GM18507 (cell line): ENCODE measurements around the gene SPATA16.

ENCODE experiments used
- DNase-seq: peaks from one replicate; pipeline ENCODE4 v3.0.0; 2011; ENCODE audit warnings: low read depth; ENCODE audit not compliant: insufficient read length; ENCODE audit errors: extremely low spot score
- FAIRE-seq: peaks from 2 replicates; lab custom pipeline; 2011; peaks lifted over from hg19 to GRCh38; lab: Jason Lieb, UNC

The SPATA16 gene

DNA sequence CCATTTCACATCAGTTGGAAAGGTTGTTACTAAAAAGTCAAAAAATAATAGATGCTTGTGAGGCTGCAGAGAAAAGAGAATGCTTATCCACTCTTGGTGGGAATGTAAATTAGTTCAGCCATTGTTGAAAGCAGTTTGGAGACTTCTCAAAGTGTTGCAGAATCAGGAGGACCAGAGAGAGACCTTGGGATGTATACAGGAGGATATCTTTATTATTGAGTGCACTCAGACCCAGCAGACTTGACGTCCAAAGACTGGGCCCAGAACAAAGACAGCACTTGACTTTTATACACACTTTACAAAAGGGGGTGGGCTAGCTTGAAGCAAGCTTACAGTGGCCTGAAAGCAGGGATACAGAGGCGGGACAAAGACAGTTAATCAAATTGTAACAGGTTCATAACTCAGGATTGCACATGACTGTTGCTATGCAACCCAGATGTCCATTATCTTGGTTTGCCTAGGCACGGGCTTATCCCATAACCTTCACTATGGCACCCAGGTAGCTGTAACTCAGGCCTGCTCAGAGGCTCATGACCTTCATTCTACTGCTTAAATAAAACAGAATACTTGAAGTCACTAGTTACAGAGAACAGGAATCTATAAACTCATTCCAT lies 127.7 kb downstream of the SPATA16 start:
- DNase-seq (no peak), FAIRE-seq (no peak)

DNA sequence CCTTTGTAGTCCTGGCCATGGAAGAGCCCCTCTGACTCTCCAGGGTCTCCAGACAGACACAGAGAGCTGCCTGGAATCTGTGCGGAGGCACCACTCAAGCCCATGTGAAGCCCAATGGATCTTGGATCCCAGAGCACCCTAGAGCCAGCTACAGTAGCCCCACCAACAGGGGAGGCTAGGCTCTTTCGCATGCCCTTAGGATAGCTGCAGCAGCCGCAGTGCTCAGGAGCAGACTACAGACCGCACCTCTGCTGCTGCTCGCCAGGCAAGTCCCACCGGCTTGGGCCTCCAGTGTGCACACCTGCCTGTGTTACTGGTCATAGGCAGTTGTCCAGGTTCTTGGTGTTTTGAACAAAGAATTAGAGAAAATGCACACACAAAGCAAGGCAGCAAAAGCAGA lies 131.6 kb downstream of the SPATA16 start:
- no peak for FAIRE-seq
- no peak for DNase-seq

DNA sequence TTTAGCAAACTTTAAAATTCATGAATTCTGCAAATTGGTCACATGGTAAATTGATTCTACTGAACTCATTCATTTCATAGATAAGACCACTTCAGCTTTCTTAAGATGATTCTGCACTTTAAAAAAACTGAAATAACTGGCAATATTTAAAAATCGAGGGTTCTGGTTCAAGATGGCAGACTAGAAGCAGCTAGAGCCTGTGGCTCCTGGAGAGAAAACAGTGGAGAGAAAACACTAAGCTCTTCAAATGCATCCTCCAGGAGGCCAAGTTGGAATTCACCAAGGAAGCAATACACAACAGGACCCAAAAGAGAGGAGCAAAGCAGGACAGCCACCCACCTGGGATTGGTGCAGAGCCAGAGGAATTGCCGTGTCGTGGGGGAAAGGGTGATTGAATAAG lies 132.1 kb downstream of the SPATA16 start:
- FAIRE-seq (no peak), DNase-seq (no peak)

DNA sequence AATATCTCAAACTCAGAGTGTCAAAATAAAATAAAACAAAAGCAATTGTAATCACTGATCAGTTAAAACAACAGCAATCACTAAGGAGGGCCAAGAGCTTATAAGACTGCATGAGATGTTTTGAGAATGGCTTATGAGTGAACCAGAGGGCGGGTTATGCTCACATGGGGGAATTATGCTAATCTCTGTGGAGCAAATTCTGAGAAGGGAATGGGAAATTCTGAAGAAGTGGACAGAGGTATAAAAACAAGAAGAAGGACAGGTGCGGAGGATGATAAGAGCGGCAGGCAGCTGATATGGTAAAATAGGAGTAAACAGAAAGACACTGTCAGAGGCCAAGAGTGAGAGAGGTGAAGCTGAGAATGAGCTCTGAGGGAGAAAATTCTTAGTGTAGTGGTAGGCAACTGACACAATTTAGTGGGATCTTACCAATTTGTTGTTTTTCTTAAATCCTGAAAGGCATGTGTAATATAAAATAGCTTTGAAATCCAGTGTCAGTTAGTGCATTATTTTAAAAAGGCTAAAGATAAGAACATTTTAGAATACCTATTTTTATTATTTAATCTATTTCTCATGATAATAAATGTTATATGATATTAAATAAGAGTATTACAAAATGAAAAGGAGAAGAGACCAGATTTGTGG lies 133.8 kb downstream of the SPATA16 start:
- FAIRE-seq (no peak), DNase-seq (no peak)

DNA sequence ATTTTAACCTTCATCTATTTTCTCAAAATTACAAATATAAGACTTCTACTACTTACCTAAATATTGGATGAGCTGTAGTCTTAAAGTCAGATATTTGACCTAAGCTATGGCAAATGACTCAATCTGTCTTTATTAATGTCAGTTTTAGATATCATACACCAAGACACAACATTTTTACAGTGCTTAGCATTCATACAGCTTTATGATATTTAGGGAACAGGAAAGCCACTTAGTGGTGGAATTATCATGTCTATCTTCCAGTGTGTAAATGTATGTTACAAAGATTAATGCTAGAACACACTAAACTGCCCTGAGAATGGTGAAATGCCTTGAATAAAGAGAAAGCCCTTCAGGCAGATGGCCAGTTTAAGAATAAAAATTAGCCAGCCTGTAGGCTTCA lies 135.0 kb downstream of the SPATA16 start:
- FAIRE-seq (no peak), DNase-seq (no peak)

DNA sequence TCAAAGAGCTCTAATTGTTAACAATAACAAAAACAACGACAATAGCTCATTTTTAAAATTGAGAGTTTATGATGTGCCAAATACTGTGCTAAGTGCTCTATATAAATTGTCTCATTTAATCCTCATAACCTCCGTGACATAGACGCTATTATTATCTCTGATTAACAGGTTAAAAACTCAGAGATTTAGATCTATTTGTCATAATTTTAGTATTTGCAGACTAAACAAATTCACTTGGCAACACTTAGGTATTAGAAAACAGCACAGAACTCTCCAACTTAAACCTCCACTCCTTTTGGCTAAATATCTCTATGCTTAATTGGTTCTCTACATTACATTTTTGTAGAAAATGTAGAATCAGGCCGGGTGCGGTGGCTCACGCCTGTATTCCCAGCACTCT lies 136.4 kb downstream of the SPATA16 start:
- DNase-seq = no peak
- FAIRE-seq = no peak

DNA sequence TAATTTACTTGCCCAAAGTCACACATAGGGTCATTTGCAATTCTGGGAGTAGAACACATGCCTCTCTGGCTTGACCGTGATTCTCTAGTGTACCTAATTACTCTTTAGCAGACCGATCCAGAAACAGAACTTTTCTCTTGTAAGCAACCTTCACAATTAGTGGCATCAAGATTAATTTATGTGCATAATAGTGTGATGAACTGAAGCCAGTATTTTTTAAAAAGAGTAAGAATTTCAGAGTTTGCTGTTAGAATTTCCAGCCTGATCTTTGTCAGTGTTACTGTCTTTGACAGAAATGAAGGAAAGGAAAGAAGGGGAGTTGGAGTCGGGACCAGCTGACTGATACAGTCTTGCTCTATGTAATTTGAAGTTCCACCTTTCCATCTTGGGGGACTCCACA lies 137.1 kb downstream of the SPATA16 start:
- FAIRE-seq = no peak
- no peak for DNase-seq

DNA sequence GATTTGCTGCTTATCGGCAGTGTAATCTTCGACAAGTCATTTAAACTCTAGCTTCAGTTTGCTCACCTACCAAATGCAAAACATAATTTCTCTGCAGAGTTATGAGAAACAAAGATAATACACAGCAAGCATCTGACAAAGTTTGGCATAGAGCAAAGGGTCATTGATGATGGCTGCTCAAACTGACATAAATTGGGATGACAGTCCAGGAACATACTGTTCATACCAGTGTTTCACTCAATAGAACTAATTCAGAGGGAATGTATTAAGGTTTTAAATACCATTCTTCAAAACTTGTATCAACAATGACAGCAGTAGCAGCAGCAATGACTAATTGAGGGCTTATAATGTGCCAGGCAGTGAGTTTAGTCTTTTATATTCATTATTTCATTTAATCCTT lies 137.6 kb downstream of the SPATA16 start:
- DNase-seq = no peak
- no peak for FAIRE-seq

DNA sequence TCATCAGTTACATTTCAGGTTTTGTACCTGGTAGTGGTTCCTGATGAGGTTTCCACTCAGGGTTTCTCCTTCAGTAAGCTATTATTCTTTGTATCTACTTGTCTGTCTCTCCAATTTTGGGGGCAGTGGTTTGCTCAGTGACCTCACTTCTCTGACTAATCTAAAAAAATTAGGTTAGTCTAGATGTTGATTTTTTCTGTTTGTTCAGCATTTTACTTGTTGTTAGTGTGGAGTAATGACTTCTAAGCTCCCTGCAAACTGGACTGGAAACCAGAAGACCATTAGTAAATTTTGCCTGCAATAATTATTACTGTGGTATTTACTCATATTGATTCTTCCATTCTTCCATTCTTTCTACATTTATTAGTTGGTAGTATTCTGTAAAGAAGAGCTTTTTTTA lies 139.4 kb downstream of the SPATA16 start:
- no peak for FAIRE-seq
- no peak for DNase-seq

DNA sequence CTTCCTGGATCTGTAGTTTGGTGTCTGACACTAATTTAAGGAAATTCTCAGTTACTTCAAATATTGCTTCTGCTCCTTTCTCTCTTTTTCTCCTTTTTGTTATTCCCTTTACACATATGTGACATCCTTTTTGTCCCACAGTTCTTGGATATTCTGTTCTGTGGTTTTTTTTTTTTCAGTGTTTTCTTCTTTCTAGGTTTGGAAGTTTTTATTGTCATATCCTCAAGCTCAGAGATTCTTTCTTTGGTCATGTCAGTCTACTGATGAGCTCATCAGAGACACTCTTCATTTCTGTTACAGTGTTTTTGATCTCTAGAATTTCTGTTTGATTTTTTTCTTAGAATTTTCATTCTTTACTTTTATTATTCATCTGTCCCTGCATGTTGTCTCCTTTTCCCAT lies 140.5 kb downstream of the SPATA16 start:
- no peak for FAIRE-seq
- DNase-seq = no peak

DNA sequence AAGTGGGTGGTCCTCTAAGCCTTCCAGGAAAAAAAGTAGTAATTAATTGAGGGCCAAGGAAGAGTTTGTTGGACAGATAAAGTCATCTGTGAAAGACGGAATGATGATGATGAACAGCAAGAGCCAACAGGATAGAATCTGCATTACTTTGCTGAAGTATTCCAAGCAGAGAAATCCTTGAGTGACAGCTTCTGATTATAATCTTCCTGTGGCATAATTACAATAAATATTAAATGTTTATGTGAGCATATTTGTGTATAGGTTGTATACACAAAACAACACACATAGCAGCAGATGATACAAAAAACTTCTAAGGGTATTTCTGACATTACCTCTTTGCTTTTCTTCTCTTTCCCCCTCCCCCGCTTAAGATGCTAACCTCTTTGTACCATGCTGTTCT lies 147.6 kb downstream of the SPATA16 start:
- no peak for FAIRE-seq
- DNase-seq = no peak

DNA sequence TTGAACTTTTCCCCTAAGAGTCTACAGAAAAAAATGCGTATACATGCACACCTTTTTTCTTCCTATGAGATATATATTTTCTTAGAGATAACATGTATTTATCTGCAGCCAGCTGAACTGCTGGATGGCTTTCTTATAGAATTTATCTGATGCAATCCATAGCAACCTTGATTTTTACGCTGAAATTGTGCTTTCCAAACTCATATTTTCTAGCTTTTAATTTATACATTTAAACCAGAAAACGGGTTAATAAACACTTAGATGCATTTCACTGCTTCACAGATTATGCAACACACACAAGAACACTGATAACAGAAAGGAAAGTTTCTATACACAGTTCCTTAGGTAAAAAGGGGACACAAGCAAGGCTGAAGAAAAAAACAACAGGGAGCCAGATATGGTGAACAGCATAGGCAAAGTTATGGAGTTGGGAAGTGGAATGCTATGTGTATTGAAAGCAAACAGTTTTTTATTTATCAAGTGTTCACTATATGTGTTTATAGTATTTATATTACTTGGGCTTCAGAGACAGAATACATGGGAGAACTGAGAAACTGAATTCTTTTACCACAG lies 149.5 kb downstream of the SPATA16 start:
- FAIRE-seq (no peak), DNase-seq (no peak)

DNA sequence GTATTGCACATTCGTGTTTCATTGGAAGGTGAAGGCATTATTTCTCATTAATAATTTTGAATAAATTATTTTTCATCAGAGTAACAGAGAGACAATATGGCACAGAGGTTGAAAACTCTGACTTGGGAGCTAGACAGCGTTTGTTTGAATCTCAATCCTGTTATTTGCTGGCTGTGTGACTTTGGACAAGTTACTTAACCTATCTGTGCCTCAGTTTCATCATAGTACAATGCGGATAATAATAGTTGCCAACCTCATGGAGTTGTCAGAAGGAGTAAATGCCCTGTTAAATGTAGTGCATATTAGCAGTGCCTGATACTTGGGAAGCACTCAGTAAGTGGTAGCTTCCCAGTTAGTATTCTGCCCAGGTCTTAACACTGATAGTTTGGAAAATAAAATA lies 151.7 kb downstream of the SPATA16 start:
- DNase-seq (no peak), FAIRE-seq (no peak)

DNA sequence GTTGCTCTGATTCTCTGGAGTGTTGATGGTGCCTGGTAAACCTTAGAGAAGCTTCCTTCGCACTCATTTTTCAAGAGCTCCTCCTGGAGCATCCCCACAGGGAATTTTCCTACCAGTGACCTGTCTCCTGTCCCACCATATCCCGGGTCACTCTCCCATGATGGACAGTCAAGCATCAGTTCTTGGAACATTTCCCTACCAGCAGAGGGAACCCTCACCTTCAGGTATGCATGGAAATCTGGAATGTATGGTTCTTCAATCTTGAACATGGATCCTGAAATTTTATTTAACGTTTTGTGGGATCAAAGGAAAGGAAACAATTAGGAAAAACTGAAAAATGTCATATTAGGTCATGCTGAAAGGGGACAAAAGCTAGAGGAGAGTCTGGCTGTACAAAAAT lies 153.8 kb downstream of the SPATA16 start:
- DNase-seq = no peak
- FAIRE-seq = no peak

DNA sequence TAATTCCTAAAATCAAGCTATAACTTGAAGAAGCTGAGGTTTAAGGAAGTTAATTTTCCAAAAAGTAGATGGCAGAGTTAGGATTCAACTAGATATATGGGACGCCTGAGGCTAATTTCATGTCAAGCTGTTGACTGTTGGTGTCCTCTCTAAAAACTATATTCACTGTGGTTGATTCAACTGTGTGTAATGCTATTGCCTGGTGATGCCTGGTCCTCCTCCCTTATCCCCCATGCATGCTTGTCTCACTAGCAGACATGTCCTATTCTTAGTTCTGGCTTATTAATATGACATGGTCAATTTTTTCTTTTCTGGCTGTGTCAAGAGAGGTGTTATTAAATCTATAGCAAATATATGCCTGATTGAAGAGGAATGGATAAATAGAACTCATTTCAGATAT lies 156.1 kb downstream of the SPATA16 start:
- no peak for DNase-seq

DNA sequence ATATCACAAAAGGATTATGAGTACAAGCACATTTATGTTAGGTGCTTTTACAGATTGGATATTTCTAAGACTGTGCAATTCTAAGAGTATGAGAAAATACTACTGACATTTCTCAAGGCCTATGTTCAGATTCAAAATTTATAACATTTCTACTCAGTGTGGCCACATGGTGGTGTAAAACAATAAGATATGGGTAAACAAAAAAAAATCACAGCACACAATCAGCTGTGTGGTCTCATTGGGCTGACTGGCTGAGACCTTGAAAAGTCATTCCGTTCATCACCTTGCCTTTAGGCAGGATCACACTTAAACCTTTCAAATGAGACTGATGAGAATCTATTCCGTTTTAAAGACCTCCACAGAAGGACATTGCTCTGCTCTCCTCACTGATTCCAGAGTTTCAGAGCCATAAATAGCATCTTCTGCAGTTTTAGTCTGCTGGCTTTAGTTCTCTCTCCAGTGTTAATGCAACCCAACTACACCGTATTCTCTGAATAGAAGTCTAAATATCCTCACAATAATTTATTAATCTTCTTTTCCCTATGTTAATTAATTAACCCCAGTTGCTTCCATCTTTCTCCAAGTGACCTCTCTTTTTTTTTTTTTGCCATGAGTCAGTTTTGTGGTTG lies 158.2 kb downstream of the SPATA16 start:
- no peak for DNase-seq
- FAIRE-seq = no peak

More for the DNA sequence above, 156.1 kb downstream of the SPATA16 start:
- FAIRE-seq = no peak

DNA sequence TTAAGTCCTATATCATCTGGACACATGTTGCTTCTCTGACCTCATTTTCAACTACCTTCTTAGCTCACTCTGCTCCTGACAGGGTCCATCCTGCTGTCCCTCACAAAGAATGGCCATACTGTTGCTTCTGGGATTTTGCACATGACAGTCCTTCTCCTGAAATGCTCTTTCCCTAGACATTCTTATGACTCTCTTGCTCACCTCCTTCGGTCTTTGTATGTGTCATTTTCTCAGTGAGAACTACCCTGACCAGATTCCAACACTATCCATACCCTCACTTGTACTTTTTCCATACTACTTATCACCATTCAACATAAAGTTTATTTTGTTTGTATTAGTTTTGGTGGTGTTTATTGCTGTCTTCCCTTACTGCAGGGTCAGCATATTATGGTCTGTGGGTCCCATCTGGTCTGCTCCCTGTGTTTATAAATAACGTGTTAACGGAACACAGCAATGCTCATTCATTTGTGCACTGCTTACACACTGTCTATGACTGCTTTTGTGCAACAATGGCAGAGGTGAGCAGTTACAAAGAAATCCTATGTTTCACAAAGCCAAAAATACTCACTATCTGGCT lies 159.5 kb downstream of the SPATA16 start:
- DNase-seq = no peak
- no peak for FAIRE-seq

DNA sequence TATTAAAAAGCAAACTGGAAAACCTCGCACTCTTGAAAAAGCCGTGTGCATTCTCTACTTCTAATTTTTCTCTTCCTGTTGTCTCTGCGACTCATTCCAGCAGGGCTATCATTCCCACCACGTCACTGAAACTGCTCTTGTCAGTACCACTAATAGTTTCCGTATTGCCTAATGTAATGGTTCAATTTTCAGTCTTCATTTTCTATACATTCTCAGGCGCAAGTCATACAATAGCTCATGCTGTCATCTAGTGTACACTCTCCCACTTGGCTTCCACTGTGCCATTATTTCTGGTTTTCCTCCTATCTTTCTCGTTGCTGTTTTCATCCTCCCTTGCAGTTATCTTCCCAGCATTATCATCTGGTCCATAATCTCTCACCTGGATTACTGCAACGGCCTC lies 160.2 kb downstream of the SPATA16 start:
- FAIRE-seq (no peak), DNase-seq (no peak)

DNA sequence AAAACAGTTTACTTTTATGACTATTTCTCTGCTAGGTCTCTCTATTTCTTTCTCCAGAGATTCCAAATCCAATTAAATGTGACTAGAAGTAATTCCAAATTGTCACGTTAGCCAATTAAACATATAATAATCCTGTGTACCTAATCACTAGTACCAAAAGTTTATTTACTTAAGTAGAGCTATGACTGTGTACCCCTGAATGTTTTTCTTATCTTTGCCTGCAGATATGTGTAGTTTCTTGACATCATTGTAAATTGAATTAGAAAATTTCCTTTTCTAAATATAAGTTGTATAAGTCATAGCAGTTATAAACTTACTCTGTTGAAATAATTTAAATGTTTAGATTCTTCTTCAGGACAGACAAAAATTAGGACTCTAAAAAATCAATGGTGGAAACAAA lies 163.3 kb downstream of the SPATA16 start:
- no peak for DNase-seq
- no peak for FAIRE-seq

DNA sequence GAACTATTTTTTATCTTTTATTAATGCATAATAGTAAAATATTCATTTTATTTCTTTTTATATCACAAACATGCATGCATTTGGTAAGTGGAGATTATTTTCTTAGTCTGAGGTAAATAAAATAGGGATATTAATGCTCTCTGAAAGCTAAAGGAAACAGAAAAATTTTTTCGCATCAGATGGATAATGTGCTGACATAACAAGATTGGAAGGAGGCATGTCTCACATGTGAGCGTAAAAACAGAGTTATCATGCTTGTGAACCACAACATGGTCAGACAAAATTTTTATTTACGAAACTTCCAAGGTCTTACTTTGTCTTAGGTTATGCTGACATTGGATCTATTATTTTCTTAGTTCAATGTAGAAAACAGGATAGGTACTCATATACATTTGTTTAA lies 166.1 kb downstream of the SPATA16 start:
- no peak for FAIRE-seq
- DNase-seq = no peak

DNA sequence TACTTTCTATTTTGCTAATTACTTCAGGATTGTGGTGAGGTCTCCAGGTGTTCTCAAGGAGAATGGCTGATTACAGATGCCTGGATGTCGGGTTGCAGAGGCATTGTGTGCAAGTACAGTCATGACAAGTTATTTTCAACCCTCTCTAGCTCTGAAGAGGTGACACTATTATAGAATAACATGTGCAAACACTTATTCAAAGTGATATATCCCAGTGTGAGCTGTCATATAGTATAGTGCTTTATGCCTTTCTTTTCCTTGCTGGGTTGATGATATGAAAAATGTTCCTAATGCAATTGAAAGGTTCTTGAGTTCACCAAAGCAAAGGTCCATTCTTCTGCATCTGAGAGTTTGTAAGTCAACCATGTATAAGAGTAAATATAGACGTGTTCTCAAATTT lies 167.2 kb downstream of the SPATA16 start:
- DNase-seq (no peak), FAIRE-seq (no peak)
